Measurements from ENCODE around the gene QSER1.

The QSER1 gene

GRCh38 chr11:32972781-32973180, 80.2 kb downstream of the QSER1 start:
- TF ChIP-seq, protein P1, sequence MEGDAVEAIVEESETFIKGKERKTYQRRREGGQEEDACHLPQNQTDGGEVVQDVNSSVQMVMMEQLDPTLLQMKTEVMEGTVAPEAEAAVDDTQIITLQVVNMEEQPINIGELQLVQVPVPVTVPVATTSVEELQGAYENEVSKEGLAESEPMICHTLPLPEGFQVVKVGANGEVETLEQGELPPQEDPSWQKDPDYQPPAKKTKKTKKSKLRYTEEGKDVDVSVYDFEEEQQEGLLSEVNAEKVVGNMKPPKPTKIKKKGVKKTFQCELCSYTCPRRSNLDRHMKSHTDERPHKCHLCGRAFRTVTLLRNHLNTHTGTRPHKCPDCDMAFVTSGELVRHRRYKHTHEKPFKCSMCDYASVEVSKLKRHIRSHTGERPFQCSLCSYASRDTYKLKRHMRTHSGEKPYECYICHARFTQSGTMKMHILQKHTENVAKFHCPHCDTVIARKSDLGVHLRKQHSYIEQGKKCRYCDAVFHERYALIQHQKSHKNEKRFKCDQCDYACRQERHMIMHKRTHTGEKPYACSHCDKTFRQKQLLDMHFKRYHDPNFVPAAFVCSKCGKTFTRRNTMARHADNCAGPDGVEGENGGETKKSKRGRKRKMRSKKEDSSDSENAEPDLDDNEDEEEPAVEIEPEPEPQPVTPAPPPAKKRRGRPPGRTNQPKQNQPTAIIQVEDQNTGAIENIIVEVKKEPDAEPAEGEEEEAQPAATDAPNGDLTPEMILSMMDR (IDR thresholded peaks at IDR 0.05): no peak

DNA sequence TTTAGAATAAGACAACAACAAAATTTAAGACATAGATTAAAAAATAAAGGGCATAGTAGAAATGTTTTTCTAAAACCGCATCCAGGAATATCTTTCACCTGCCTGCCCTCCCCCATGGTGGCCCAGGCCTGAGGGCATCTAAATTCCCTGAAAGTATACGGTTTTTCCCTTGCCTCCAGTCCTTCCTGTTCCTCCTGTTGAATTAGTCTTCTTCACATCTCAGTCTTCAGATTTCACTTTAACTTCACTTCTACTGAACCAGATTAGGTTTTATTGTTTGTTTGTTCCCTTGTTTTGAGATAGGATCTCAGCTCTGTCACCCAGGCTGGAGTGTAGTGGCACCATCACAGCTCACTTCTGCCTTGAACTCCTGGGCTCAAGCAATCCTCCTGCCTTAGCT, 90.0 kb downstream of the QSER1 start:
- TF ChIP-seq, protein P1 (IDR thresholded peaks at IDR 0.05): no peak

- TF ChIP-seq, protein P1 (IDR thresholded peaks at IDR 0.05): no peak
Observed at GRCh38 chr11:32983506-32983905, 90.9 kb downstream of the QSER1 start.

DNA sequence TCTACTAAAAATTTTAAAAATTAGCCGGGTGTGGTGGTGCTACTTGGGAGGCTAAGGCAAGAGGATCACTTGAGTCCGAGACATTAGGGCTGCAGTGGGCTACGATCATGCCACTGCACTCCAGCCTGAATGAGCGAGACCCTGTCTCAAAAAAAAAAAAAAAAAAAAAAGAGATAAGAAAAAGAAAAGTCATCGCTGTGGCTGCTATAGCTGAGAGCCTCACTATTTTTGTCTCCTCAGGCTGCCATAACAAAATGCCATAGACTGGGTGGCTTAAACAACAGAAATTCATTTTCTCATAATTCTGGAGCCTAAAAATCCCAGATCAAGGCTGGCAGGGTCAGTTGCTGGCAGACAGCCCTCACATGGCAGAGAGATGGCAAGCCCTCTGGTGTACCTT, 93.0 kb downstream of the QSER1 start:
- TF ChIP-seq, protein P1 (IDR thresholded peaks at IDR 0.05): no peak

DNA sequence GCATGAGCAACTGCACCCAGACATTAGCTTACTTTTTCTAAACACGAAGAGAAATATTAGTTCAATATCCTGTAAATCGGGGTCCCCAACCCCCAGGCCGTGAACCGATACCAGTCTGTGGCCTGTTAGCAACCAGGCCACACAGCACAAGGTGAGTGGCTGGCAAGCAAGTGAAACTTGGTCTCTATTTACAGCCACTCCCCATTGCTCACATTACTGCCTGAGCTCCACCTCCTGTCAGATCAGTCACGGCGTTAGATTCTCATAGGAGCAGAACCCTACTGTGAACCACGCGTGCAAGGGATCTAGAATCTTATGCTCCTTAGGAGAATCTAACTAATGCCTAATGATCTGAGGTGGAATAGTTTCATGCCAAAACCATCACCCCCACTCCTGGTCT, 95.2 kb downstream of the QSER1 start:
- TF ChIP-seq, protein P1 (IDR thresholded peaks at IDR 0.05): no peak

GRCh38 chr11:32990481-32990880, 97.9 kb downstream of the QSER1 start:
- TF ChIP-seq, protein P1 (IDR thresholded peaks at IDR 0.05): no peak

GRCh38 chr11:32991427-32991826, 98.8 kb downstream of the QSER1 start:
- TF ChIP-seq, protein P1 (IDR thresholded peaks at IDR 0.05): no peak

DNA sequence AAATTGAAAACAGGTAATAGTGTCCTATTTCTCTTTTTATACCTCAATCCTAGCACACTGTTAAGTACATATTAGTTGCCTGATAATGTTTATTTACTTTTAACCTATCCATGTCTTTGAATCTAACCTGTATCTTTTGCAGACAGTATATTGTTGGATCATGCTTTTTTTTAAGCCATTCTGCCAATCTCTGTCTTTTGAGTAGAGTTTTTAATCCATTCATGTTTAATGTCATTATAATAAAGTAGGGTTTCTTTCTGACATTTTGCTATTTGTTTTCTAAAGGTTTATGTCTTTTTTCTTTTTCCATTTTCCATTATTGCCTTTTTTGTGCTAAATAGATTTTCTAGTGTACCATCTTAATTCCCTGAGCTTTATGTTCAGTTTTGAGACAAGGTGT, 99.3 kb downstream of the QSER1 start:
- TF ChIP-seq, protein P1 (IDR thresholded peaks at IDR 0.05): no peak
